H1 (cell line): ENCODE measurements around the gene RAB5B. TPM values are rescaled to one million over a fixed set of nuclear protein-coding genes. Genes with fewer than 3 reads are reported as not detected.

Experiments used
- KDM1A ChIP-seq: fragments of 200-600, 300-600 bp; sonication (generic); IDR thresholded peaks from 2 replicates; pipeline ENCODE4 v1.7.1; 2016; ENCODE audit warnings: mild to moderate bottlenecking, low read length, borderline replicate concordance
- SAP30 ChIP-seq: fragments of 300-600 bp; sonication (generic); IDR thresholded peaks from 2 replicates; pipeline ENCODE4 v1.7.1; 2012; ENCODE audit warnings: low read length, moderate library complexity, mild to moderate bottlenecking, inconsistent platforms; ENCODE audit not compliant: insufficient read depth, insufficient replicate concordance
- SIN3A ChIP-seq, 2 experiments: IDR thresholded peaks in 1 of 2; conservative IDR thresholded peaks in 1 of 2; 2 replicates each; pipeline ENCODE4 v1.6.1; 2011 to 2012; ENCODE audit warnings: low read length in 2 of 2, improper control_type of control experiment in 1 of 2, low read depth in 1 of 2, mild to moderate bottlenecking in 1 of 2
- SP1 ChIP-seq: IDR thresholded peaks from 2 replicates; pipeline ENCODE4 v1.6.1; 2011; ENCODE audit warnings: low read depth, low read length
- YY1 ChIP-seq: IDR thresholded peaks from 2 replicates; pipeline ENCODE4 v1.6.1; 2011; ENCODE audit warnings: low read depth, mild to moderate bottlenecking, low read length
- polyA plus RNA-seq, 7 experiments: library from polyadenylated mRNA; depleted of rRNA in 3 of 7; stranded (reverse) in 5 of 7; unstranded in 2 of 7; fragments of >200 nt in 5 of 7; fragments of 200-250 nt in 2 of 7; gene quantifications; 1 replicate in 5 of 7; 2 replicates in 1 of 7; 4 replicates in 1 of 7; pipeline versions ENCODE4 v1.2.1 to v1.2.3, GENCODE V29; 2011 to 2013; ENCODE audit warnings: missing spikeins in 2 of 7, mixed read lengths in 2 of 7
- total RNA-seq: library from RNA; stranded (reverse); fragmentation: NEBNext Ultra II Directional; extraction: Animal tissue kit (Norgen Biotek cat#: 25700); gene quantifications from 2 replicates; pipeline ENCODE4 v1.2.1, GENCODE V29; 2021
- TF ChIP-seq, protein P1 (sequence below): IDR thresholded peaks from 2 replicates; pipeline ENCODE4 v1.6.1; 2012; ENCODE audit warnings: inconsistent platforms

RAB5B gene
- total and polyA plus RNA-seq, 2 of the 8 experiments (the other 6 are each of a cell fraction or from before 2014, with no cell fraction given) = 56.7 to 62.4 TPM

DNA sequence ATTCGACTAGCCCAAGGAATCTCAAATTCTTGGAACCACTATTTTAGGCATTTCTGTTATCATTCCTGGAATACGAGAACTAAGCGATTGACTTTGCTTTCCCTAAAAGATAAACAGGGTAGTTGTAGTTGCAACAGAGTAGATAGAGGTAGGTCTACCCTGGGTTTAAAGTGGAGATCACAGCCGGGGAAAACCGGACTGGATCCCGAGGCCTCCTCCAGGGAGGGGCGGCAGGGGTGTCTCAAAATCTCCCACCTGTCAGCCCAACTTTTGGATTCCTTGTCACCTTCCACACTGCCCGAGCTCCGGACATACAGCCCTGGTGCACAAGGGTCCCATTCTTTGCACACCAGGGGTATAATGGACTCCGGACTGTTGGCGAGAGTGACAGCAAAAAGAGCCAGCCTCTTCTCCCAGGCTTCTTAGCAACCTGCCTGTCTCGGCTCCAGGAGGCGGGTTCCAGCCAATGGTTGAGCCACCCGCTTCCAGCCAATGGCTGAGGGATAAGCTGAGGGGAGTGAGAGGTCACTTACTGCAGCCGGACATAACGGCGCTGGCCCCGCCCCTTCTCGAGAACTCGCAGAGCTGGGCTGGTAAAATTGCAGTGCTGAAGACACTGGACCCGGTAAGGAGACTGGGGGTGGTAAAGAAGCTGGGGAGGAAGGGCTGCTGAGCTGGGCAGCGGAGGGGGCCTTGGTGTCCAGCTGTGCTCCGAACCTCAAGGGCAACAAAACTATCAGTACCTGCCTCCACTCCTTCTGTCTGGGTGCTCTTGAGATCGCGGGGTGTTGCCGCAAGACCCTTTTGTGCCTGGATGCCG is 23.0 kb downstream of the RAB5B start, which contains the start of gene SUOX (continued):
- TF ChIP-seq SIN3A (conservative IDR thresholded peaks at IDR 0.05 in 1 of 2, IDR thresholded peaks at IDR 0.05 in 1 of 2; ENCODE audit: low read depth in 1 of 2, low read length in 2 of 2) = peak; percentile 7 to 79; a peak in 2 of 4 replicates
- TF ChIP-seq SAP30 = no peak
- TF ChIP-seq SP1 = 0 out of 2 replicates have a peak, but pooled peaks have one; percentile 72
- TF ChIP-seq YY1 = peak; percentile 56; the same call in 1 of the 2 replicates
- peak; percentile 6; the same call in 1 of the 2 replicates for TF ChIP-seq KDM1A
- TF ChIP-seq, protein P1, sequence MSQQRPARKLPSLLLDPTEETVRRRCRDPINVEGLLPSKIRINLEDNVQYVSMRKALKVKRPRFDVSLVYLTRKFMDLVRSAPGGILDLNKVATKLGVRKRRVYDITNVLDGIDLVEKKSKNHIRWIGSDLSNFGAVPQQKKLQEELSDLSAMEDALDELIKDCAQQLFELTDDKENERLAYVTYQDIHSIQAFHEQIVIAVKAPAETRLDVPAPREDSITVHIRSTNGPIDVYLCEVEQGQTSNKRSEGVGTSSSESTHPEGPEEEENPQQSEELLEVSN = no peak
